Left ventricle myocardium inferior (tissue), 1 donor: Measurements from ENCODE around the gene FBXO2. TPM values are rescaled to one million over a fixed set of nuclear protein-coding genes. Genes with fewer than 3 reads are reported as not detected.
A peak's percentile ranks its signal among the peaks of the same experiment; 100 is the strongest.

Experiments used
- DNase-seq: peaks from one replicate; pipeline ENCODE4 v3.0.0-alpha.2; 2020
- H3K27ac ChIP-seq: fragments of 200-600 bp; replicated peaks from 2 replicates; pipeline ENCODE4 v1.8.0; 2021
- H3K27me3 ChIP-seq: fragments of 200-600 bp; 2 replicates; pipeline ENCODE4 v1.8.0; 2021; ENCODE audit warnings: low read depth
- H3K36me3 ChIP-seq: fragments of 200-600 bp; 2 replicates; pipeline ENCODE4 v1.8.0; 2021
- H3K4me1 ChIP-seq: fragments of 200-600 bp; 2 replicates; pipeline ENCODE4 v1.8.0; 2021
- H3K4me3 ChIP-seq: fragments of 200-600 bp; 2 replicates; pipeline ENCODE4 v1.8.0; 2021; ENCODE audit warnings: mild to moderate bottlenecking, moderate library complexity
- H3K9me3 ChIP-seq: fragments of 200-600 bp; replicated peaks from 2 replicates; pipeline ENCODE4 v1.8.0; 2021
- intact Hi-C: fragments of 100-400 bp; cut with micrococcal nuclease; formaldehyde crosslinking; loops from one replicate; pipeline ENCODE4 v1.11.0; 2022
- total RNA-seq: library from RNA; stranded (reverse); fragmentation: NEBNext Ultra II Directional; extraction: Animal tissue kit (Norgen Biotek cat#: 25700); gene quantifications from one replicate; pipeline ENCODE4 v1.2.1, GENCODE V29; 2021
- TF ChIP-seq, protein P1 (sequence below): fragments of 200-600 bp; IDR thresholded peaks from 2 replicates; pipeline ENCODE4 v1.8.0; 2021; ENCODE audit warnings: antibody characterized with exemption, mild to moderate bottlenecking, borderline replicate concordance
- donor health status: DM: no; HTN: yes; CAD: no; lungs with severe emphysema.

The FBXO2 gene
- total RNA-seq, 1 donor from 2014 or later = 1.9 TPM

DNA sequence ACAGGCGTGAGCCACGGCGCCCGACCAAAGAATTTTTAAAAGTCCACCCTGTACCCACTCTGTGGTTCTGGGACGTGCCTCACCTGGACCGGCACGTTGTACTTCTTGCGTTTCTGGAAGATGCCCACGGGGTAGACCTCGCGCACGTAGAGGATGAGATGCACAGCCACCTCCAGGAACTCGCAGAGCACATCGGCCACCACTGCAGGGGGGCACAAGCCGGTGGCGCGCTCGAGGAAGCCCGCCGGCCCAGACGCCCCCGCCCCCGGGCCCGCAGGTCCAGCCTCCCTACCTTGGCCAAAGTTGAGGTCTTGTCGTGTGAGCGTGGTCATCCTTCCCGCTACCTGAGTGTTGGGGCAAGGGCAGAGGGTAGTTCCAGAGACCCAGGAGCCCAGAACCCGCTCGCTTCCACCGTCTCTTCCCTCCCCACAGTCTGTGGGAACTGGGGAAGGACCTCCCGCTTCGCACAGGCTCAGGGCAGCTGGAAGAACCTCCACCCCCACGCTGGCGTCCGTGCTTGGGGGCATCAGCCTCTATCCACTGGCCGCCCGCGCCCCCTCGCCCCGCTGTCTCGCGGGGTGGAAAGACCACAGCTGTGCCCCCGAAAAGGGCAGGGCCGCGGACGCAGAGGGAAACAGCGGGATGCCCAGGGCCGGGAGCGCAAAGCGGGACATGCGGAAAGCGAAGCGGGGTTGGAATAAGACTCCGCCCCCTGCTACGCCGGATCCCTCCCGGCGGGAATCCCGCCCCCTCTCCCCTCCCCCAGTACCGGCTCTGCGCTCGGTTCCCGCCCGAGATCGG is 26.2 kb upstream of the FBXO2 start:
- H3K27me3 ChIP-seq = peaks cover 6% of the 10 kb centered on the region
- intact Hi-C loops = no loop called here
- peak overlapping the region; percentile 98 for H3K4me3 ChIP-seq
- peaks cover 12% of the 10 kb centered on the region for H3K36me3 ChIP-seq
- no peak for DNase-seq
- peak overlapping the region; percentile 84 for H3K27ac ChIP-seq
- H3K4me1 ChIP-seq = peaks cover 28% of the 10 kb centered on the region
- TF ChIP-seq, protein P1, sequence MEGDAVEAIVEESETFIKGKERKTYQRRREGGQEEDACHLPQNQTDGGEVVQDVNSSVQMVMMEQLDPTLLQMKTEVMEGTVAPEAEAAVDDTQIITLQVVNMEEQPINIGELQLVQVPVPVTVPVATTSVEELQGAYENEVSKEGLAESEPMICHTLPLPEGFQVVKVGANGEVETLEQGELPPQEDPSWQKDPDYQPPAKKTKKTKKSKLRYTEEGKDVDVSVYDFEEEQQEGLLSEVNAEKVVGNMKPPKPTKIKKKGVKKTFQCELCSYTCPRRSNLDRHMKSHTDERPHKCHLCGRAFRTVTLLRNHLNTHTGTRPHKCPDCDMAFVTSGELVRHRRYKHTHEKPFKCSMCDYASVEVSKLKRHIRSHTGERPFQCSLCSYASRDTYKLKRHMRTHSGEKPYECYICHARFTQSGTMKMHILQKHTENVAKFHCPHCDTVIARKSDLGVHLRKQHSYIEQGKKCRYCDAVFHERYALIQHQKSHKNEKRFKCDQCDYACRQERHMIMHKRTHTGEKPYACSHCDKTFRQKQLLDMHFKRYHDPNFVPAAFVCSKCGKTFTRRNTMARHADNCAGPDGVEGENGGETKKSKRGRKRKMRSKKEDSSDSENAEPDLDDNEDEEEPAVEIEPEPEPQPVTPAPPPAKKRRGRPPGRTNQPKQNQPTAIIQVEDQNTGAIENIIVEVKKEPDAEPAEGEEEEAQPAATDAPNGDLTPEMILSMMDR = no peak
- no peaks in the 10 kb centered on the region for H3K9me3 ChIP-seq

DNA sequence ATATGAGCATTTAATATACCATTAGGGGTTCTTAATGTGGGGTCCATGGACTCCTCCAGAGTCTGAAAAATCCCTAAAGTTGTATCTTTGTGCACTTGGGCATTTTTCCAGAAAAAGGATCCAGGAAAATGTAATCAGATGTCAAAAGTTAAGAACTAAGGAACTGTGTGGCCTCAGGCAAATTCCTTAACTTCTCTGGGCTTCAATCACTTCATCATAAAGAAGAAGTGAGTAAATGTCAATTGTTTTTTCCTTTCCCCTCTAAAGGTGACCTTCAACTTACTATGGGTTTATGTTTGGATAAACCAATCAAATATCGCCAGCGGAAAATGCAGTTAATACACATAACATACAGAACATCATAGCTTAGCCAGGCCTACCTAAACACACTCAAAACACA is 24.2 kb upstream of the FBXO2 start:
- no peaks in the 10 kb centered on the region for H3K9me3 ChIP-seq
- no peak for DNase-seq
- peaks cover 28% of the 10 kb centered on the region for H3K4me1 ChIP-seq
- TF ChIP-seq, protein P1 = no peak
- H3K27me3 ChIP-seq = no peaks in the 10 kb centered on the region
- intact Hi-C loops = no loop called here
- no peak overlapping the region for H3K27ac ChIP-seq
- H3K4me3 ChIP-seq = no peak overlapping the region
- peaks cover 33% of the 10 kb centered on the region for H3K36me3 ChIP-seq

DNA sequence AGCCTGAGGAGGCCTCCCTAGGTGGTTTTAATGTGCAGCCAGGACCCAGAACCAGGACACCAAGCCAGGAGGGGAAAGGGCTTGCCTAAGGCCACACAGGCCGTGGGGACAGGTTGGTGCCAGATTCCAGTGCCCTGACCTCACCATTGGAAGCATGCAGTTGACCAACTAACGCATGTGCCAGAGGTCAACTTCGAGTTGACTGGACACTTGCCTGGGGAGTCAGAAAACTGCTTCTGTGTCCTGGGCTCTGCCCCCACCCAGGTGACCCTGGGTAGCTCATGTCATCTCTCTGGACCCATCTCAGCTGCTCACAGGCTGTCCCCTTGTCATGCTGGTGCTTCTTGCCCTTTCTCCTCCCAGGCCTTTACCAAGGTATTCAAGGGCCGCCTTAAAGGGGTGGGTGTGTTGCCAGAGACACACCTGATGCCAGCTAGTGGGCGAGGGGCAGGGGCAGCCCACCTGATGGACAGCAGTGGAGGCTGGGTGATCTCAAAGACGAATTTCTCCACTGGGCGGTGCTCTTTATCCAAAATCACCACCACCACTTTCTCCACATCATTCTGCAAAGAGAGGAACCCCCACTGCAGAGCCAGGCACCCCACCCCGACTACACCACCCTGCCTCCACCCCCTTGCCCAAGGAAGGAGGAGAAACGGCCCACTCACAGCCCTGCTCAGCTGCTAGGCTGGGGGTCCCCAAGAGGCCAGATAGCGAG is 22.3 kb upstream of the FBXO2 start:
- Histone ChIP-seq H3K4me1 (peaks cover 21% of the 10 kb centered on the region), H3K27me3 (no peaks in the 10 kb centered on the region), H3K4me3 (no peak overlapping the region), H3K9me3 (no peaks in the 10 kb centered on the region), H3K27ac (no peak overlapping the region), H3K36me3 (peaks cover 45% of the 10 kb centered on the region)
- no peak for DNase-seq
- TF ChIP-seq, protein P1 = no peak
- intact Hi-C loops = no loop called here

DNA sequence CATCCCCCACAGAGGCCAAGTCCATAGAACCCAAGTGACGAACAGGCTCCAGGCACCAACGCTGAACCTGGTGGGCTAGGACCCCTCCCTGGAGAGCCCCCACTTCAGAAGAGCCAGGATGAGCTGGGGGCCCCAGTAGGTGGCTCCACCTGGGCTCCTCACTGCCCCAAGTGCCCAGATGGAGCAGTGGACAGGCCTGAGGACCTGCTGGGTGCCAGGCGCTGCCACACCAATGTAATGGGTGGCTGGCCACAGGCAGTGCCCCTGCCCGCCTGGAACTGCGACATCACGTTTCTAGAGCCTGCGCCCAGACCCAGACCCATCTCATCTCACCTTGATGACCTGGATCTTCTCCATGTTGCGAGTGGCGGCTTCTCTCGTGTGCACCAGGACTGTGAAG is 21.1 kb upstream of the FBXO2 start:
- H3K36me3 ChIP-seq = peaks cover 45% of the 10 kb centered on the region
- no peaks in the 10 kb centered on the region for H3K9me3 ChIP-seq
- DNase-seq = no peak
- no peak overlapping the region for H3K27ac ChIP-seq
- TF ChIP-seq, protein P1 = no peak
- peaks cover 9% of the 10 kb centered on the region for H3K4me1 ChIP-seq
- intact Hi-C loops = no loop called here
- no peak overlapping the region for H3K4me3 ChIP-seq
- no peaks in the 10 kb centered on the region for H3K27me3 ChIP-seq

DNA sequence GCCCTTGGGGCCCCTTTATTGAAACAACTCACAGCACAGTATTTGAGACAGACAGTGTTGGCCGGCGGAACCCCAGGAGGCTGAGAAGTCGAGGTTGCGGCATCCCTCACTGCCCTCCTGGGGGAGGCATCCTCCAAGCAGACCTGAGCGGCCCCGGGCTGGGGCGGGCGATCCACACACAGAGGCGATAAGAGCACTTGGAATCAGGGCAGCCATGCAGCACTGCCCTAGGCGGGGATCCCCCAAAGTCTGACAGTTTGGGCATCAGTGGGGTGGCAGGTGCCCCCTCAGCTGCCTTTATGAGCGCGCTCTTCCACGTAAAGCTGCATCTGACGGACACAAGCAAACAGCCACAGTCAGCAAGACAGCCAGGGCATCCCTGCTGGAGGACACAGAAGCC is 20.3 kb upstream of the FBXO2 start:
- Histone ChIP-seq H3K9me3 (no peaks in the 10 kb centered on the region), H3K27ac (no peak overlapping the region), H3K4me1 (peaks cover under 1% of the 10 kb centered on the region), H3K27me3 (no peaks in the 10 kb centered on the region), H3K4me3 (no peak overlapping the region), H3K36me3 (peaks cover 45% of the 10 kb centered on the region)
- TF ChIP-seq, protein P1 = no peak
- no peak for DNase-seq
- intact Hi-C loops = no loop called here
